ENCODE results near the gene HERPUD1. TPM values are rescaled to one million over a fixed set of nuclear protein-coding genes. Genes with fewer than 3 reads are reported as not detected.
A peak's percentile ranks its signal among the peaks of the same experiment; 100 is the strongest.

Gene HERPUD1
- total RNA-seq, 1 experiment from 2014 or later, result 30.8 TPM

DNA sequence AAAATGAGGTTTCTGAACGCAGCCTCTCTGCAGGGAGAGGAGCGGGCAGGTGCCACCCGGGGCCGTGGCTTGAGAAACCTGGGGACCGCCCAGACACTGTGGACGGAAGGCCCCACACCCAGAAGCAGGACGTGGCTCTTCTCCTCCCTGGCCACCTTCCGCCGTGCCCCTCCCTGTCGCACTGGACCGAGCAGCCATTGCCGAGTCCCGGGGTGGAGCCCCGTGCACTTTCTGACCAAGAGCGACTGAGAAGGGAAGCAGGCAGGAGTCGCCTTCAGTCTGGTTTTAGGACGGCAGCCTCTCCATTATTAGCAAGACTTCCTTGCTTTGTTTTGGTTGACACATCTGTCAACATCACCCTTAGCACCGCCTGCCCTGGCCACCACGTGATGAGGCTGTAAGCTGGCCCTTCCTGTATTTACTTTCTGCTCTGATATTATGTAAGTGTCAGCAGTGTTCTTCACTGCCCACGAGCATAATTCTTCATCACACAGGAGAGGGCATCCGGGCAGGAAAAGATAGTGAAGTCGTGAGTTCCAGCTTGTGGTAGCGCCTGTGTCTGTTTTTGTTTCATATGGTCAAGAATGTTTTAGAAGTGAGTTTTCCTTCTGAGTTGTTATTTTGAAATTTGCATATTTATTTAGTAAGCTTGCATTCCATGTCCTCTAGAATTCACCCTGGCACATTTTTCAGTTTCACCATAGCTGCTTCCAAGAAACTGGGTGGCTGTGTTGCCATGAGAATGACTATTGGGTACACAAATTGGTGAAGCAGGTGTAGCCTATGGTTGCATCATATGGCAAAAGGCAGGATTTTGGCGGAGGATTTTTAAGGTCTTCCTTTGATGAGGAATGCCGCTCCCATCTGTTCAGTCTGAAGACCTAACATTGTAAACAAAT lies 1.0 kb downstream of the HERPUD1 start (continued):
- TF ChIP-seq FOXP4 (CRISPR knock-in tag; IDR thresholded peaks at IDR 0.05) (no peak), TCF7 (CRISPR knock-in tag; IDR thresholded peaks at IDR 0.05; ENCODE audit: low read depth) (0 out of 2 replicates have a peak, but pooled peaks have one; percentile 7), CTCF (IDR thresholded peaks at IDR 0.05) (no peak), IRF2 (CRISPR knock-in tag; IDR thresholded peaks at IDR 0.05; ENCODE audit: borderline replicate concordance, low read depth) (no peak), PRRX2 (CRISPR knock-in tag; IDR thresholded peaks at IDR 0.05) (no peak), ZNF281 (CRISPR knock-in tag; IDR thresholded peaks at IDR 0.05) (no peak), ZBTB21 (CRISPR knock-in tag; IDR thresholded peaks at IDR 0.05; ENCODE audit: borderline replicate concordance) (no peak), EMX1 (CRISPR knock-in tag; IDR thresholded peaks at IDR 0.05) (no peak), GTF2I (CRISPR knock-in tag; conservative IDR thresholded peaks at IDR 0.05) (no peak), GABPB1 (CRISPR knock-in tag; IDR thresholded peaks at IDR 0.05) (peak; percentile 66), ZNF232 (CRISPR knock-in tag; IDR thresholded peaks at IDR 0.05) (no peak), CREM (CRISPR knock-in tag; IDR thresholded peaks at IDR 0.05) (no peak), ATF3 (CRISPR knock-in tag; conservative IDR thresholded peaks at IDR 0.05) (no peak), MXD4 (CRISPR knock-in tag; IDR thresholded peaks at IDR 0.05; ENCODE audit: borderline replicate concordance) (no peak), FOXJ3 (CRISPR knock-in tag; IDR thresholded peaks at IDR 0.05; ENCODE audit: borderline replicate concordance) (no peak), TP53 (CRISPR knock-in tag; IDR thresholded peaks at IDR 0.05) (no peak), ATF1 (CRISPR knock-in tag; IDR thresholded peaks at IDR 0.05) (no peak), ZNF671 (CRISPR knock-in tag; IDR thresholded peaks at IDR 0.05) (no peak)
- TF ChIP-seq, protein P1, sequence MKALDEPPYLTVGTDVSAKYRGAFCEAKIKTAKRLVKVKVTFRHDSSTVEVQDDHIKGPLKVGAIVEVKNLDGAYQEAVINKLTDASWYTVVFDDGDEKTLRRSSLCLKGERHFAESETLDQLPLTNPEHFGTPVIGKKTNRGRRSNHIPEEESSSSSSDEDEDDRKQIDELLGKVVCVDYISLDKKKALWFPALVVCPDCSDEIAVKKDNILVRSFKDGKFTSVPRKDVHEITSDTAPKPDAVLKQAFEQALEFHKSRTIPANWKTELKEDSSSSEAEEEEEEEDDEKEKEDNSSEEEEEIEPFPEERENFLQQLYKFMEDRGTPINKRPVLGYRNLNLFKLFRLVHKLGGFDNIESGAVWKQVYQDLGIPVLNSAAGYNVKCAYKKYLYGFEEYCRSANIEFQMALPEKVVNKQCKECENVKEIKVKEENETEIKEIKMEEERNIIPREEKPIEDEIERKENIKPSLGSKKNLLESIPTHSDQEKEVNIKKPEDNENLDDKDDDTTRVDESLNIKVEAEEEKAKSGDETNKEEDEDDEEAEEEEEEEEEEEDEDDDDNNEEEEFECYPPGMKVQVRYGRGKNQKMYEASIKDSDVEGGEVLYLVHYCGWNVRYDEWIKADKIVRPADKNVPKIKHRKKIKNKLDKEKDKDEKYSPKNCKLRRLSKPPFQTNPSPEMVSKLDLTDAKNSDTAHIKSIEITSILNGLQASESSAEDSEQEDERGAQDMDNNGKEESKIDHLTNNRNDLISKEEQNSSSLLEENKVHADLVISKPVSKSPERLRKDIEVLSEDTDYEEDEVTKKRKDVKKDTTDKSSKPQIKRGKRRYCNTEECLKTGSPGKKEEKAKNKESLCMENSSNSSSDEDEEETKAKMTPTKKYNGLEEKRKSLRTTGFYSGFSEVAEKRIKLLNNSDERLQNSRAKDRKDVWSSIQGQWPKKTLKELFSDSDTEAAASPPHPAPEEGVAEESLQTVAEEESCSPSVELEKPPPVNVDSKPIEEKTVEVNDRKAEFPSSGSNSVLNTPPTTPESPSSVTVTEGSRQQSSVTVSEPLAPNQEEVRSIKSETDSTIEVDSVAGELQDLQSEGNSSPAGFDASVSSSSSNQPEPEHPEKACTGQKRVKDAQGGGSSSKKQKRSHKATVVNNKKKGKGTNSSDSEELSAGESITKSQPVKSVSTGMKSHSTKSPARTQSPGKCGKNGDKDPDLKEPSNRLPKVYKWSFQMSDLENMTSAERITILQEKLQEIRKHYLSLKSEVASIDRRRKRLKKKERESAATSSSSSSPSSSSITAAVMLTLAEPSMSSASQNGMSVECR (CRISPR knock-in tag; IDR thresholded peaks at IDR 0.05; ENCODE audit: borderline replicate concordance), result peak; percentile 63; the same call in 1 of the 2 replicates
- TF ChIP-seq, protein P2, sequence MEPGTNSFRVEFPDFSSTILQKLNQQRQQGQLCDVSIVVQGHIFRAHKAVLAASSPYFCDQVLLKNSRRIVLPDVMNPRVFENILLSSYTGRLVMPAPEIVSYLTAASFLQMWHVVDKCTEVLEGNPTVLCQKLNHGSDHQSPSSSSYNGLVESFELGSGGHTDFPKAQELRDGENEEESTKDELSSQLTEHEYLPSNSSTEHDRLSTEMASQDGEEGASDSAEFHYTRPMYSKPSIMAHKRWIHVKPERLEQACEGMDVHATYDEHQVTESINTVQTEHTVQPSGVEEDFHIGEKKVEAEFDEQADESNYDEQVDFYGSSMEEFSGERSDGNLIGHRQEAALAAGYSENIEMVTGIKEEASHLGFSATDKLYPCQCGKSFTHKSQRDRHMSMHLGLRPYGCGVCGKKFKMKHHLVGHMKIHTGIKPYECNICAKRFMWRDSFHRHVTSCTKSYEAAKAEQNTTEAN (CRISPR knock-in tag; IDR thresholded peaks at IDR 0.05), result no peak
- TF ChIP-seq, protein P3, sequence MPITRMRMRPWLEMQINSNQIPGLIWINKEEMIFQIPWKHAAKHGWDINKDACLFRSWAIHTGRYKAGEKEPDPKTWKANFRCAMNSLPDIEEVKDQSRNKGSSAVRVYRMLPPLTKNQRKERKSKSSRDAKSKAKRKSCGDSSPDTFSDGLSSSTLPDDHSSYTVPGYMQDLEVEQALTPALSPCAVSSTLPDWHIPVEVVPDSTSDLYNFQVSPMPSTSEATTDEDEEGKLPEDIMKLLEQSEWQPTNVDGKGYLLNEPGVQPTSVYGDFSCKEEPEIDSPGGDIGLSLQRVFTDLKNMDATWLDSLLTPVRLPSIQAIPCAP (CRISPR knock-in tag; IDR thresholded peaks at IDR 0.05), result no peak
- TF ChIP-seq, protein P4, sequence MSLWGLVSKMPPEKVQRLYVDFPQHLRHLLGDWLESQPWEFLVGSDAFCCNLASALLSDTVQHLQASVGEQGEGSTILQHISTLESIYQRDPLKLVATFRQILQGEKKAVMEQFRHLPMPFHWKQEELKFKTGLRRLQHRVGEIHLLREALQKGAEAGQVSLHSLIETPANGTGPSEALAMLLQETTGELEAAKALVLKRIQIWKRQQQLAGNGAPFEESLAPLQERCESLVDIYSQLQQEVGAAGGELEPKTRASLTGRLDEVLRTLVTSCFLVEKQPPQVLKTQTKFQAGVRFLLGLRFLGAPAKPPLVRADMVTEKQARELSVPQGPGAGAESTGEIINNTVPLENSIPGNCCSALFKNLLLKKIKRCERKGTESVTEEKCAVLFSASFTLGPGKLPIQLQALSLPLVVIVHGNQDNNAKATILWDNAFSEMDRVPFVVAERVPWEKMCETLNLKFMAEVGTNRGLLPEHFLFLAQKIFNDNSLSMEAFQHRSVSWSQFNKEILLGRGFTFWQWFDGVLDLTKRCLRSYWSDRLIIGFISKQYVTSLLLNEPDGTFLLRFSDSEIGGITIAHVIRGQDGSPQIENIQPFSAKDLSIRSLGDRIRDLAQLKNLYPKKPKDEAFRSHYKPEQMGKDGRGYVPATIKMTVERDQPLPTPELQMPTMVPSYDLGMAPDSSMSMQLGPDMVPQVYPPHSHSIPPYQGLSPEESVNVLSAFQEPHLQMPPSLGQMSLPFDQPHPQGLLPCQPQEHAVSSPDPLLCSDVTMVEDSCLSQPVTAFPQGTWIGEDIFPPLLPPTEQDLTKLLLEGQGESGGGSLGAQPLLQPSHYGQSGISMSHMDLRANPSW (CRISPR knock-in tag; conservative IDR thresholded peaks at IDR 0.05; ENCODE audit: low read depth), result no peak

All from WTC11 (cell line).